ENCODE data around the gene SLC24A3. TPM values are rescaled to one million over a fixed set of nuclear protein-coding genes. Genes with fewer than 3 reads are reported as not detected.

The SLC24A3 gene
- total RNA-seq, 1 donor from 2014 or later: 0.79 TPM

- no peaks in the 10 kb centered on the region for H3K36me3 Mint-ChIP-seq (ENCODE audit: low read depth, unreplicated experiment)
- Histone ChIP-seq H3K36me3 (ENCODE audit: insufficient read depth, low read length) (no peaks in the 10 kb centered on the region), H2AFZ (ENCODE audit: low read depth, low read length) (no peak overlapping the region), H3K4me1 (ENCODE audit: insufficient read depth, low read length) (no peaks in the 10 kb centered on the region), H3K9me3 (ENCODE audit: insufficient read depth, low read depth, low read length) (no peaks in the 10 kb centered on the region), H3K79me2 (ENCODE audit: insufficient read depth, low read length) (no peaks in the 10 kb centered on the region), H4K20me1 (ENCODE audit: insufficient read depth, low read length) (no peaks in the 10 kb centered on the region), H3K27me3 (ENCODE audit: insufficient read depth, low read length) (no peaks in the 10 kb centered on the region), H3K9ac (ENCODE audit: low read length) (no peak overlapping the region), H3K4me2 (ENCODE audit: low read length) (no peak overlapping the region), H3K27ac (ENCODE audit: low read depth, low read length) (no peak overlapping the region), H3K4me3 (ENCODE audit: insufficient read depth, low read depth, low read length) (no peak overlapping the region)
- no peak overlapping the region for H3K4me3 Mint-ChIP-seq (ENCODE audit: unreplicated experiment)
- H3K27me3 Mint-ChIP-seq (ENCODE audit: low read depth, unreplicated experiment): peaks cover 13% of the 10 kb centered on the region
- no peak for TF ChIP-seq EZH2 (IDR thresholded peaks at IDR 0.05; ENCODE audit: insufficient read depth, low read length)
- TF ChIP-seq, protein P1, sequence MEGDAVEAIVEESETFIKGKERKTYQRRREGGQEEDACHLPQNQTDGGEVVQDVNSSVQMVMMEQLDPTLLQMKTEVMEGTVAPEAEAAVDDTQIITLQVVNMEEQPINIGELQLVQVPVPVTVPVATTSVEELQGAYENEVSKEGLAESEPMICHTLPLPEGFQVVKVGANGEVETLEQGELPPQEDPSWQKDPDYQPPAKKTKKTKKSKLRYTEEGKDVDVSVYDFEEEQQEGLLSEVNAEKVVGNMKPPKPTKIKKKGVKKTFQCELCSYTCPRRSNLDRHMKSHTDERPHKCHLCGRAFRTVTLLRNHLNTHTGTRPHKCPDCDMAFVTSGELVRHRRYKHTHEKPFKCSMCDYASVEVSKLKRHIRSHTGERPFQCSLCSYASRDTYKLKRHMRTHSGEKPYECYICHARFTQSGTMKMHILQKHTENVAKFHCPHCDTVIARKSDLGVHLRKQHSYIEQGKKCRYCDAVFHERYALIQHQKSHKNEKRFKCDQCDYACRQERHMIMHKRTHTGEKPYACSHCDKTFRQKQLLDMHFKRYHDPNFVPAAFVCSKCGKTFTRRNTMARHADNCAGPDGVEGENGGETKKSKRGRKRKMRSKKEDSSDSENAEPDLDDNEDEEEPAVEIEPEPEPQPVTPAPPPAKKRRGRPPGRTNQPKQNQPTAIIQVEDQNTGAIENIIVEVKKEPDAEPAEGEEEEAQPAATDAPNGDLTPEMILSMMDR (IDR thresholded peaks at IDR 0.05; ENCODE audit: insufficient read depth, low read depth, low read length): no peak
- H3K27ac Mint-ChIP-seq (ENCODE audit: unreplicated experiment): no peak overlapping the region
- H3K4me1 Mint-ChIP-seq (ENCODE audit: low read depth, unreplicated experiment): no peaks in the 10 kb centered on the region
- FAIRE-seq (no peak), DNase-seq (ENCODE audit: low read depth) (no peak)
- H3K9me3 Mint-ChIP-seq (ENCODE audit: unreplicated experiment): peaks cover 2% of the 10 kb centered on the region
These were observed 388.8 kb downstream of the SLC24A3 start for GRCh38 chr20:19601126-19601810.

DNA sequence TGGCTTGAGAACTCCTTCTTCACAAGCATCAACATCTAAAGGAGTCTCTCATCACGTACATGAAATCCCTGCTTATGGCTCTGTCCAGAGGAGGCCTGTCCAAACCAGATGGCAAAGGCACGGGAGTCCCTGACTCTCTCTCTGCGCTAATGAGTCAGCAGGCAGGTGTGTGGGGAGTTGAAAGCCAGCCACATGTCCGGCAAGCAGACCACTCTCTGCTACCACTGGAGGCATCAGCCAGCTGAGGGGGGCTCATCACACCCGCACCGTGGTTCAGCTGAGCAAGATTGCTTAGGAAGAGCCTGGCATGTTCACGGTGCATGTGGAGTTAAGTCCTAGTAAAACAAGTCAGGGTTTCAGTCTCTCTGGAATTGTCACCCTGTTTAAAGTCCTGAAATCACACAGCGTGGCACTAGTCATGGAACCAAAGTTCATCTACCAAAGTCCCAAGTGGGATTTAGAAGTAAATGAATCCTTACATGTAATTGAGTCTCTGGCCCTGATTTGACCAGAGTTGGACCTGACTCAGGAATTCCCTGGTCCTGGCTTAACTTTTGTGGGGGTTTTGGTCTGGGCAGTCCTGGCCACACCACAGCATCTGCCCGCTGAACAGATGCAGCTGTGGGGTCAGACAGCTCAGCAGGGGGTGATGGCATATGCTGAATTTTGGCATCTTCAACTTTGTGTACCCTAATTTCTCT lies 390.4 kb downstream of the SLC24A3 start:
- no peak overlapping the region for H3K27ac ChIP-seq (ENCODE audit: low read depth, low read length)
- no peak overlapping the region for H3K9ac ChIP-seq (ENCODE audit: low read length)
- H4K20me1 ChIP-seq (ENCODE audit: insufficient read depth, low read length): no peaks in the 10 kb centered on the region
- peaks cover 23% of the 10 kb centered on the region for H3K27me3 Mint-ChIP-seq (ENCODE audit: low read depth, unreplicated experiment)
- no peaks in the 10 kb centered on the region for H3K4me1 Mint-ChIP-seq (ENCODE audit: low read depth, unreplicated experiment)
- no peak overlapping the region for H3K4me3 Mint-ChIP-seq (ENCODE audit: unreplicated experiment)
- peaks cover 3% of the 10 kb centered on the region for H3K9me3 Mint-ChIP-seq (ENCODE audit: unreplicated experiment)
- no peaks in the 10 kb centered on the region for H3K4me1 ChIP-seq (ENCODE audit: insufficient read depth, low read length)
- H3K36me3 ChIP-seq (ENCODE audit: insufficient read depth, low read length): no peaks in the 10 kb centered on the region
- H3K36me3 Mint-ChIP-seq (ENCODE audit: low read depth, unreplicated experiment): no peaks in the 10 kb centered on the region
- TF ChIP-seq EZH2 (IDR thresholded peaks at IDR 0.05; ENCODE audit: insufficient read depth, low read length): no peak
- TF ChIP-seq, protein P1 (IDR thresholded peaks at IDR 0.05; ENCODE audit: insufficient read depth, low read depth, low read length): no peak
- no peak for DNase-seq (ENCODE audit: low read depth)
- no peaks in the 10 kb centered on the region for H3K79me2 ChIP-seq (ENCODE audit: insufficient read depth, low read length)
- no peaks in the 10 kb centered on the region for H3K27me3 ChIP-seq (ENCODE audit: insufficient read depth, low read length)
- no peak overlapping the region for H3K4me2 ChIP-seq (ENCODE audit: low read length)
- no peak overlapping the region for H3K4me3 ChIP-seq (ENCODE audit: insufficient read depth, low read depth, low read length)
- H3K27ac Mint-ChIP-seq (ENCODE audit: unreplicated experiment): no peak overlapping the region
- no peak for FAIRE-seq
- no peaks in the 10 kb centered on the region for H3K9me3 ChIP-seq (ENCODE audit: insufficient read depth, low read depth, low read length)
- no peak overlapping the region for H2AFZ ChIP-seq (ENCODE audit: low read depth, low read length)

GRCh38 chr20:19603376-19603750 lies 390.9 kb downstream of the SLC24A3 start:
- no peaks in the 10 kb centered on the region for H3K79me2 ChIP-seq (ENCODE audit: insufficient read depth, low read length)
- H3K9ac ChIP-seq (ENCODE audit: low read length): no peak overlapping the region
- H3K9me3 Mint-ChIP-seq (ENCODE audit: unreplicated experiment): peaks cover 3% of the 10 kb centered on the region
- H3K4me3 Mint-ChIP-seq (ENCODE audit: unreplicated experiment): no peak overlapping the region
- DNase-seq (ENCODE audit: low read depth): no peak
- H3K27me3 ChIP-seq (ENCODE audit: insufficient read depth, low read length): no peaks in the 10 kb centered on the region
- no peak overlapping the region for H3K4me2 ChIP-seq (ENCODE audit: low read length)
- H3K4me3 ChIP-seq (ENCODE audit: insufficient read depth, low read depth, low read length): no peak overlapping the region
- no peaks in the 10 kb centered on the region for H3K4me1 Mint-ChIP-seq (ENCODE audit: low read depth, unreplicated experiment)
- no peaks in the 10 kb centered on the region for H3K36me3 Mint-ChIP-seq (ENCODE audit: low read depth, unreplicated experiment)
- no peaks in the 10 kb centered on the region for H3K9me3 ChIP-seq (ENCODE audit: insufficient read depth, low read depth, low read length)
- H3K4me1 ChIP-seq (ENCODE audit: insufficient read depth, low read length): no peaks in the 10 kb centered on the region
- H3K27ac Mint-ChIP-seq (ENCODE audit: unreplicated experiment): no peak overlapping the region
- H3K27me3 Mint-ChIP-seq (ENCODE audit: low read depth, unreplicated experiment): peaks cover 24% of the 10 kb centered on the region
- H3K27ac ChIP-seq (ENCODE audit: low read depth, low read length): no peak overlapping the region
- TF ChIP-seq, protein P1 (IDR thresholded peaks at IDR 0.05; ENCODE audit: insufficient read depth, low read depth, low read length): no peak
- TF ChIP-seq EZH2 (IDR thresholded peaks at IDR 0.05; ENCODE audit: insufficient read depth, low read length): no peak
- no peaks in the 10 kb centered on the region for H4K20me1 ChIP-seq (ENCODE audit: insufficient read depth, low read length)
- no peaks in the 10 kb centered on the region for H3K36me3 ChIP-seq (ENCODE audit: insufficient read depth, low read length)
- no peak for FAIRE-seq
- H2AFZ ChIP-seq (ENCODE audit: low read depth, low read length): no peak overlapping the region

Measured in astrocyte (in vitro differentiated cells and primary cell).